Testis (tissue), 2 donors: ENCODE data around the gene MACROD1.

ENCODE experiments used
- POLR2A ChIP-seq: fragments of 450-650 bp; IDR thresholded peaks from one replicate; pipeline ENCODE4 v1.6.1; 2017; ENCODE audit warnings: antibody characterized with exemption, mild to moderate bottlenecking, moderate library complexity
- TF ChIP-seq, protein P1 (sequence below), 3 experiments: fragments of 450-650 bp in 2 of 3; fragments of 200-600 bp in 1 of 3; sonication (generic) in 1 of 3; IDR thresholded peaks; one replicate each; pipeline ENCODE4 v1.5.1; 2016 to 2019; ENCODE audit warnings: antibody characterized with exemption in 3 of 3, mild to moderate bottlenecking in 2 of 3, moderate library complexity in 1 of 3

DNA sequence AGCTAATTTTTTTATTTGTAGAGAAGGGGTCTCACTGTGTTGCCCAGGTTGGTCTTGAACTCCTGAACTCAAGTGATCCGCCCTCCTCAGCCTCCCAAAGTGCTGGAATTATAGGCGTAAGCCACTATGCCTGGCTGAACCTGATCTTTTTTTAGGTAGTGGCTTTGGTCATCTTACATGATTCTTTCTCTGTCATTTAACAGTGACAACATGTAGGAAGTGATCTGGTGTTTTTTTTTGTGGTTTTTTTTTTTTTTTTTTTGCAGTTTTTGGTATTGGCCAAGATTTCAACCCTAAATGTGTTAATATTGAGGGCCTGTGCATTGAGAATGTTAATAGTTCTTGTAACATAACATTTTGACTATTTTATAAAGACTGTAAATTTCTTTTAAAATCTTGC lies 32.6 kb upstream of the MACROD1 start:
- TF ChIP-seq, protein P1, sequence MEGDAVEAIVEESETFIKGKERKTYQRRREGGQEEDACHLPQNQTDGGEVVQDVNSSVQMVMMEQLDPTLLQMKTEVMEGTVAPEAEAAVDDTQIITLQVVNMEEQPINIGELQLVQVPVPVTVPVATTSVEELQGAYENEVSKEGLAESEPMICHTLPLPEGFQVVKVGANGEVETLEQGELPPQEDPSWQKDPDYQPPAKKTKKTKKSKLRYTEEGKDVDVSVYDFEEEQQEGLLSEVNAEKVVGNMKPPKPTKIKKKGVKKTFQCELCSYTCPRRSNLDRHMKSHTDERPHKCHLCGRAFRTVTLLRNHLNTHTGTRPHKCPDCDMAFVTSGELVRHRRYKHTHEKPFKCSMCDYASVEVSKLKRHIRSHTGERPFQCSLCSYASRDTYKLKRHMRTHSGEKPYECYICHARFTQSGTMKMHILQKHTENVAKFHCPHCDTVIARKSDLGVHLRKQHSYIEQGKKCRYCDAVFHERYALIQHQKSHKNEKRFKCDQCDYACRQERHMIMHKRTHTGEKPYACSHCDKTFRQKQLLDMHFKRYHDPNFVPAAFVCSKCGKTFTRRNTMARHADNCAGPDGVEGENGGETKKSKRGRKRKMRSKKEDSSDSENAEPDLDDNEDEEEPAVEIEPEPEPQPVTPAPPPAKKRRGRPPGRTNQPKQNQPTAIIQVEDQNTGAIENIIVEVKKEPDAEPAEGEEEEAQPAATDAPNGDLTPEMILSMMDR (IDR thresholded peaks at IDR 0.05), result no peak
- no peak for TF ChIP-seq POLR2A
